ENCODE results near the gene ABHD5. TPM values are rescaled to one million over a fixed set of nuclear protein-coding genes. Genes with fewer than 3 reads are reported as not detected.

Gene ABHD5
- total RNA-seq, 1 donor from 2014 or later: 17.5 TPM

DNA sequence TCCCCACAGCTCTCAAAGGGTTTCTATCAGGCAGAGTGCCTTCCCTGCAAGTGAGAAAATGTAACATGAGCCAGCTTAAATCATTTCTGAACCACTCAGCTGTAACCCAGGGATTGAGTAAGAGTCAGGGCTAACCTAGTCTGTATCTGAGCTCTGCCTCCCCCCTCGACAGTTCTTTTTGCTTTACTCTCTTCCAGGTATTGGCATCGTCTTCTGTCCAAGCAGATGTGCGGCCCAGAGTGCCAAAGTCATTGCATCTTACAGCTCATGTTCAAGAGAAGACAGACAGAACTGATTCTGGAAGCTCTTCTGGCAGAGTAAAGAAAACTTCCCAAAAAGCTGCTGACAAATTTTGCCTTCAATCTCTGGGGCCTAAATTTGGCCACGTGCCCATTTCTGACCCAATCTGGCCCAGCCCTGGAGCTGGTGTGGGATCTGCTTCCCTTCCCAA lies 74.8 kb downstream of the ABHD5 start:
- H3K36me3 Mint-ChIP-seq (ENCODE audit: low read depth, unreplicated experiment): no peaks in the 10 kb centered on the region
- H3K27me3 Mint-ChIP-seq (ENCODE audit: unreplicated experiment): peaks cover 1% of the 10 kb centered on the region
- peaks cover 4% of the 10 kb centered on the region for H3K4me1 Mint-ChIP-seq (ENCODE audit: unreplicated experiment)
- TF ChIP-seq, protein P1, sequence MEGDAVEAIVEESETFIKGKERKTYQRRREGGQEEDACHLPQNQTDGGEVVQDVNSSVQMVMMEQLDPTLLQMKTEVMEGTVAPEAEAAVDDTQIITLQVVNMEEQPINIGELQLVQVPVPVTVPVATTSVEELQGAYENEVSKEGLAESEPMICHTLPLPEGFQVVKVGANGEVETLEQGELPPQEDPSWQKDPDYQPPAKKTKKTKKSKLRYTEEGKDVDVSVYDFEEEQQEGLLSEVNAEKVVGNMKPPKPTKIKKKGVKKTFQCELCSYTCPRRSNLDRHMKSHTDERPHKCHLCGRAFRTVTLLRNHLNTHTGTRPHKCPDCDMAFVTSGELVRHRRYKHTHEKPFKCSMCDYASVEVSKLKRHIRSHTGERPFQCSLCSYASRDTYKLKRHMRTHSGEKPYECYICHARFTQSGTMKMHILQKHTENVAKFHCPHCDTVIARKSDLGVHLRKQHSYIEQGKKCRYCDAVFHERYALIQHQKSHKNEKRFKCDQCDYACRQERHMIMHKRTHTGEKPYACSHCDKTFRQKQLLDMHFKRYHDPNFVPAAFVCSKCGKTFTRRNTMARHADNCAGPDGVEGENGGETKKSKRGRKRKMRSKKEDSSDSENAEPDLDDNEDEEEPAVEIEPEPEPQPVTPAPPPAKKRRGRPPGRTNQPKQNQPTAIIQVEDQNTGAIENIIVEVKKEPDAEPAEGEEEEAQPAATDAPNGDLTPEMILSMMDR (IDR thresholded peaks at IDR 0.05; ENCODE audit: unreplicated experiment): no peak
- H3K4me3 Mint-ChIP-seq (ENCODE audit: unreplicated experiment): no peak overlapping the region
- no peaks in the 10 kb centered on the region for H3K9me3 Mint-ChIP-seq (ENCODE audit: unreplicated experiment)
- DNase-seq (ENCODE audit: low spot score): no peak
- no peak overlapping the region for H3K27ac Mint-ChIP-seq (ENCODE audit: unreplicated experiment)

DNA sequence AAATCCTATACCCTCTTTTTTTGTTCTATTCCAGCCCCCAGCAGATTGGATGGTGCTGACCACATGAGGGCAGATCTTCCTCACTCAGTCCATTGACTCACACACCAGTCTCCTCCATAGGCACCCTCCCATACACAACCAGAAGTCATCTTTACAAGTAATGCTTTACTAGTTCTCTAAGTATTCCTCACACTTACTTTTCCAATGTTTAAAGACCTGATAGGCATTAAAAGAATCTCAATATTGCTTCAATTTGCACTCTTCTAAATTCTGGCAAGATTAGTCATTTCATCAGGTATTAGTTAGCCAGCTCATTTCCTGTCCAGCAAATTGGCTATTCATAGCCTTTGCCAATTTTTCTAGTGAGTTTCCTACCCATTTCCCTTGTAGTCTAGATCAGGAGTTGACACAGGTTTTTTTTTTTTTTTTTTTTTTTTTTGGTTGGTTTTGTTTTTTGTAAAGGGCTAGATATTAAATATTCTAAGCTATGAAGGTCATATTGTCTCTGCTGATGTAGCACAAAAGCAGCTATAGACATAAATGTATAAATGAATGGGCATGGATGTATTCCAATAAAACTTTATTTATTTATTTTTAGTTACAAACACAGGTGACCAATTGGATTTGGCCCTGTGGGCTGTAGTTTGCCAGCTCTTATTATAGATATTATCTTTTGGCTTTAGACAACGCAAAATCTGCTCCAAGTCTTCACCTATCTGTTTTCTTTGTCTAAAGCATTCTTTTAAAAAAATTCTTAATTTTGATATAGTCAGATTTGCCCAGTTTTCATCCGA lies 76.1 kb downstream of the ABHD5 start:
- DNase-seq (ENCODE audit: low spot score): no peak
- peaks cover 1% of the 10 kb centered on the region for H3K27me3 Mint-ChIP-seq (ENCODE audit: unreplicated experiment)
- H3K27ac Mint-ChIP-seq (ENCODE audit: unreplicated experiment): no peak overlapping the region
- no peaks in the 10 kb centered on the region for H3K36me3 Mint-ChIP-seq (ENCODE audit: low read depth, unreplicated experiment)
- peaks cover 4% of the 10 kb centered on the region for H3K4me1 Mint-ChIP-seq (ENCODE audit: unreplicated experiment)
- H3K4me3 Mint-ChIP-seq (ENCODE audit: unreplicated experiment): no peak overlapping the region
- H3K9me3 Mint-ChIP-seq (ENCODE audit: unreplicated experiment): no peaks in the 10 kb centered on the region
- TF ChIP-seq, protein P1 (IDR thresholded peaks at IDR 0.05; ENCODE audit: unreplicated experiment): no peak

DNA sequence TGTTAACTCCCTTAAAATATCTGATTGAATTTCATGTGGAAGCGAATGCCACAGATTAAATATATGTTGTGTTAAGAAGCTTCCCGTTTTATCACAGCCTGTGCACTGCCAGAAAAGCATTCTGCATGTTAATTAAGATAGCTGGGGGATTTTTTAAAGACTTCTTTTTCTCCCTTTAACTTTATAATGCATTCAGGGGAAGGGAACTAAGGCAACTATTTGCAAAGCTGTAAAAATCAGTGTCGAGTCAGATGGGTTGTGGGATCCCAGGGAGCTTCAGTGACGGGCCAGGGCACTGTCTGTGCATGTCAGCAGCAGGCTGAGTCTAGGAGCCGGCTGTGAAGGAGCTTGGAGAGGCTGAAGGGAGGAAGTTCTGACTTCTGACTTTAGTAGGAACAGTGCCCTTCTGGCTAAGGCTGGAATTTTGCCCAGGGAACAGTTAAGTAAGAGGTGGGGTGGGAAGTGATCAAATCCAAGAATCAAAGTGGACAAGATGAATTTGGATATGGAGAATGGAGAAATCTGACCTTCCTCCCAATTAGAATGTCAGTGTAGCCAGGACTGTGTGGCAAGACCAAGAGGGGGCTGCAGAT lies 77.7 kb downstream of the ABHD5 start:
- H3K9me3 Mint-ChIP-seq (ENCODE audit: unreplicated experiment): no peaks in the 10 kb centered on the region
- no peaks in the 10 kb centered on the region for H3K36me3 Mint-ChIP-seq (ENCODE audit: low read depth, unreplicated experiment)
- peaks cover 4% of the 10 kb centered on the region for H3K4me1 Mint-ChIP-seq (ENCODE audit: unreplicated experiment)
- TF ChIP-seq, protein P1 (IDR thresholded peaks at IDR 0.05; ENCODE audit: unreplicated experiment): no peak
- no peaks in the 10 kb centered on the region for H3K27me3 Mint-ChIP-seq (ENCODE audit: unreplicated experiment)
- no peak for DNase-seq (ENCODE audit: low spot score)
- H3K4me3 Mint-ChIP-seq (ENCODE audit: unreplicated experiment): no peak overlapping the region
- no peak overlapping the region for H3K27ac Mint-ChIP-seq (ENCODE audit: unreplicated experiment)

DNA sequence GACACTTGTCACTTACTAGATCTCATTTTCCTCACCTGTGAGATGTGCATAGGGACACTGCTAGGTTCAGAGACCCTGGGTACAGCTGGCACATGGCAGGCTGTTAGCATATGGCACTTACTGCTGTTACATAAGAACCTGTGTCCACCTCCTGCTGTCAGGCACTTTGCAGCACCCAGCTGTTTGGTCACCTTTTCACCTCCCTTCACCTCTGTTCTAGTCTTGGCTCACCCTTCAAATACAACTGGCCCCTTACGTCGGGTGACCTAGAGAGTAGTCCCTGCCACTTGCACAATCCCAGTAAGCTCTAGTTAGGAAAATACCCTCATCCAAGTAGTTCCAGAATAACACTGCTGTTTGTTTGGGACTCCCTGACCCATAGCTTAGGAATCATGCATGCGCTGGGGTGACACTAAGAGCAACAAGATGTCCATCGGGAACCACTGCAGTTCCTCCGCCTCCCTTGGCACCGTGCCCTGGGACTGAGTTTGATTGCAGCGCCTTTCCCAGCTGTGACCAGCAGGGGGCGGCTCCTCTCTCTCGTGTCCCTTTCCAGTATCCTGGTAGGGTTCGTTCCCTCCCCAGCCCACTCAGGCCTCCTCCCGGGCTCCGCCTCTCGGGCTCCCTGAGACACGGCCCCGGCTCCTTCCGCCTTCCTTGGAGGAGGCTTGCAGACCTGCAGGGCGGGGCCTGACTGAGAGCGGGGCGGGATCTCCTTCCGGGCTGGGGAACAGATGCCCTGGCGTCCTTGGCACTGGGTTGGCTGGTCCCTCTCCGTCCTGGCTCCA lies 78.6 kb downstream of the ABHD5 start:
- peaks cover 4% of the 10 kb centered on the region for H3K4me1 Mint-ChIP-seq (ENCODE audit: unreplicated experiment)
- H3K27ac Mint-ChIP-seq (ENCODE audit: unreplicated experiment): no peak overlapping the region
- no peak overlapping the region for H3K4me3 Mint-ChIP-seq (ENCODE audit: unreplicated experiment)
- DNase-seq (ENCODE audit: low spot score): peak; percentile 94
- H3K9me3 Mint-ChIP-seq (ENCODE audit: unreplicated experiment): no peaks in the 10 kb centered on the region
- TF ChIP-seq, protein P1 (IDR thresholded peaks at IDR 0.05; ENCODE audit: unreplicated experiment): peak; percentile 98
- H3K27me3 Mint-ChIP-seq (ENCODE audit: unreplicated experiment): no peaks in the 10 kb centered on the region
- H3K36me3 Mint-ChIP-seq (ENCODE audit: low read depth, unreplicated experiment): no peaks in the 10 kb centered on the region

Data from endothelial cell (in vitro differentiated cells).